PFSK-1 (cell line): ENCODE data around the gene KCND1.

Source experiments
- FOXP2 ChIP-seq: optimal IDR thresholded peaks from 2 replicates; pipeline ENCODE3; 2011; ENCODE audit warnings: borderline replicate concordance, control low read depth, inconsistent platforms; ENCODE audit not compliant: insufficient read depth; ENCODE audit errors: extremely low read length, extremely low read depth
- POLR2AphosphoS5 ChIP-seq: IDR thresholded peaks from 2 replicates; pipeline ENCODE4 v1.6.1; 2012; ENCODE audit warnings: low read depth, mild to moderate bottlenecking, control low read depth, low read length, moderate library complexity
- SIN3A ChIP-seq: IDR thresholded peaks from 2 replicates; pipeline ENCODE4 v1.6.1; 2012; ENCODE audit warnings: mild to moderate bottlenecking, low read length, moderate library complexity, borderline replicate concordance; ENCODE audit not compliant: insufficient read depth
- TAF1 ChIP-seq: IDR thresholded peaks from 2 replicates; pipeline ENCODE4 v1.6.1; 2012; ENCODE audit warnings: low read length, control low read depth, borderline replicate concordance; ENCODE audit not compliant: insufficient read depth
- TF ChIP-seq, protein P1 (sequence below), 2 experiments: IDR thresholded peaks; 2 replicates each; pipeline versions ENCODE4 v1.6.1 to v1.8.0; 2011 to 2012; ENCODE audit warnings: low read depth in 2 of 2, low read length in 2 of 2, control low read depth in 1 of 2, inconsistent platforms in 1 of 2, mild to moderate bottlenecking in 1 of 2, moderate library complexity in 1 of 2; ENCODE audit not compliant: insufficient read depth in 1 of 2

The KCND1 gene

DNA sequence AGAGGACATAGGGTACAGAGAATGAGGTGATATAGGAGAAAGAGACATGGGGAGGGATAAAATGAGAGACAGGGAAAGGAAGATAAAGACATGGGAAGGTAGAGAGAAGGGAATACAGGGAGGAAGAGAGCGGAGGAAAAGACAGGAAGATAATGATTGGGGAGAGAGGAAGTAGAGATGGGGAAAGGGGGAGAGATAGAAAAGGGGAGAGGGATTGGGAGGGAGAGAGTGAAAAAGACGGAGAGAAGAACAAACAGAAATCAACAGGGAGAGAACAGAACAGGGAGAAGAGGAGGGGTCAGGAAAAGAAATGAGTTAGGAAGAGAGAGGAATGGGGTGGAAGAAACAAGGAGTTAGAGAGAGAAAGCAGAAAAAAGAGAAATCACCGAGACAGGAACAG, 25.8 kb upstream of the KCND1 start:
- TF ChIP-seq, protein P1, sequence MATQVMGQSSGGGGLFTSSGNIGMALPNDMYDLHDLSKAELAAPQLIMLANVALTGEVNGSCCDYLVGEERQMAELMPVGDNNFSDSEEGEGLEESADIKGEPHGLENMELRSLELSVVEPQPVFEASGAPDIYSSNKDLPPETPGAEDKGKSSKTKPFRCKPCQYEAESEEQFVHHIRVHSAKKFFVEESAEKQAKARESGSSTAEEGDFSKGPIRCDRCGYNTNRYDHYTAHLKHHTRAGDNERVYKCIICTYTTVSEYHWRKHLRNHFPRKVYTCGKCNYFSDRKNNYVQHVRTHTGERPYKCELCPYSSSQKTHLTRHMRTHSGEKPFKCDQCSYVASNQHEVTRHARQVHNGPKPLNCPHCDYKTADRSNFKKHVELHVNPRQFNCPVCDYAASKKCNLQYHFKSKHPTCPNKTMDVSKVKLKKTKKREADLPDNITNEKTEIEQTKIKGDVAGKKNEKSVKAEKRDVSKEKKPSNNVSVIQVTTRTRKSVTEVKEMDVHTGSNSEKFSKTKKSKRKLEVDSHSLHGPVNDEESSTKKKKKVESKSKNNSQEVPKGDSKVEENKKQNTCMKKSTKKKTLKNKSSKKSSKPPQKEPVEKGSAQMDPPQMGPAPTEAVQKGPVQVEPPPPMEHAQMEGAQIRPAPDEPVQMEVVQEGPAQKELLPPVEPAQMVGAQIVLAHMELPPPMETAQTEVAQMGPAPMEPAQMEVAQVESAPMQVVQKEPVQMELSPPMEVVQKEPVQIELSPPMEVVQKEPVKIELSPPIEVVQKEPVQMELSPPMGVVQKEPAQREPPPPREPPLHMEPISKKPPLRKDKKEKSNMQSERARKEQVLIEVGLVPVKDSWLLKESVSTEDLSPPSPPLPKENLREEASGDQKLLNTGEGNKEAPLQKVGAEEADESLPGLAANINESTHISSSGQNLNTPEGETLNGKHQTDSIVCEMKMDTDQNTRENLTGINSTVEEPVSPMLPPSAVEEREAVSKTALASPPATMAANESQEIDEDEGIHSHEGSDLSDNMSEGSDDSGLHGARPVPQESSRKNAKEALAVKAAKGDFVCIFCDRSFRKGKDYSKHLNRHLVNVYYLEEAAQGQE (IDR thresholded peaks at IDR 0.05; ENCODE audit: insufficient read depth in 1 of 2, low read depth in 2 of 2, low read length in 2 of 2): no peak
- TF ChIP-seq SIN3A (no peak), TAF1 (no peak), POLR2AphosphoS5 (no peak), FOXP2 (no peak)

- TF ChIP-seq POLR2AphosphoS5: no peak
- TF ChIP-seq FOXP2: no peak
- TF ChIP-seq, protein P1 (IDR thresholded peaks at IDR 0.05; ENCODE audit: insufficient read depth in 1 of 2, low read depth in 2 of 2, low read length in 2 of 2): peak; percentile 91 to 96
Measured at GRCh38 chrX:48996969-48997368, 25.3 kb upstream of the KCND1 start.

DNA sequence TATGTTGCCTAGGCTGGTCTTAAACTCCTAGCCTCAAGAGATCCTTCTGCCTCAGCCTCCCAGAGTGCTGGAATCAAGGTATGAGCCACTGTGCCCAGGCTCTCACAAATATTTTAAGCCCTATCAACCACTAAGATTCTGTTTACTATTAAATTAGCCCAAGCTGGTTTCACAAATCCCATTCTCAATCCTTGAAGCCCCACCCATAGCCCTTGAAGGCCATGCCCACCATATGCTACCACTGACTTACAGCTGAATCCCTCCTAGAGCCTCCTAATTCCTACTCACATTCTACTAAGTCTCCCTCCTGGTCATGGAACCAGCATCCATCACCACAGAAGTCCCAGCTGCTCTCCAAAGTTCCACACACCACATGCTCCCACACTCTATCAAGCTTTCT, 20.7 kb upstream of the KCND1 start:
- TF ChIP-seq, protein P1 (IDR thresholded peaks at IDR 0.05; ENCODE audit: insufficient read depth in 1 of 2, low read depth in 2 of 2, low read length in 2 of 2): no peak
- TF ChIP-seq FOXP2: no peak
- no peak for TF ChIP-seq SIN3A
- no peak for TF ChIP-seq TAF1
- no peak for TF ChIP-seq POLR2AphosphoS5

- TF ChIP-seq SIN3A: no peak
- TF ChIP-seq, protein P1 (IDR thresholded peaks at IDR 0.05; ENCODE audit: insufficient read depth in 1 of 2, low read depth in 2 of 2, low read length in 2 of 2): no peak
- no peak for TF ChIP-seq POLR2AphosphoS5
- no peak for TF ChIP-seq TAF1
- TF ChIP-seq FOXP2: no peak
Measured at GRCh38 chrX:48989483-48989882, 17.8 kb upstream of the KCND1 start.

DNA sequence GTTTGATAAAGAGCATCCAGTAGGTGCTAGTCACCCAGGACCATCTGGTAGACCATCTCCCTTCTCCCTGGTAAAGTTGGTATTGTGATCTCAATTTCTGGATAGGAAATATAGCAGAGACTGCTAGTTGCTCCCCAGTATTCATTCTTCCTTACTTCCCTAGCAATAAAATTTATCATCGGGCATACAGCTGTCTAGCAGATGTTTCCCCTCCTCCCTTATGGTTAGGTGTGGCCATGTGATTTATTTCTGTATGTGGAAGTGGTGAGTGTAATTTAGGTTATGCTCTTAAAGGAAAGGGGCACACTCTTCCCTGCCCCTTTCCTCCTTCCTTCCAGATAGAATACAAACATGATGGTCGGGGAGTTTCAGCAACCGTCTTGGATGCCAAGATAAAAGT, 12.3 kb upstream of the KCND1 start:
- TF ChIP-seq FOXP2 (no peak), TAF1 (no peak)
- TF ChIP-seq, protein P1 (IDR thresholded peaks at IDR 0.05; ENCODE audit: insufficient read depth in 1 of 2, low read depth in 2 of 2, low read length in 2 of 2): no peak
